Measurements from ENCODE around the gene LAMA2. TPM values are rescaled to one million over a fixed set of nuclear protein-coding genes. Genes with fewer than 3 reads are reported as not detected.

Gene LAMA2
- polyA plus RNA-seq, 10 donors, result 124 to 174 (median 146) TPM

DNA sequence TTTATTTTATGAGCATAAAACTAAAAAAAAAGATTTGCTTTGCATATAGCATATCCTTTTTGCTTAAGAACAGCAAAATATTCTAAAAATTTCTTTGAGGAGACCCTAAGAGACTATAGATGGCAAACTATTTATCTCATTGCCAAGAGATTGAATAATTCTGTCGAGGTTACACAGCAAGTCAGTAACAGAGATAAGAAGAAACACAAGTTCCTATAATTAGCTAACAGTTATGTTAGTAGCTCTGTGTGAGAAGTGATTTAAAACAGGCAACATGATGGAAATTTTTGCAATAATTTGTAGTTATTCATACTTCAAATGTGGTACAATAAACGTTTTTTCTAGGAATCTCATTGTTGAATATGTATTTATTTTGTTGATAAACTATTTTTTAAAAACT lies 9.1 kb downstream of the LAMA2 start:
- DNase-seq, result no peak

DNA sequence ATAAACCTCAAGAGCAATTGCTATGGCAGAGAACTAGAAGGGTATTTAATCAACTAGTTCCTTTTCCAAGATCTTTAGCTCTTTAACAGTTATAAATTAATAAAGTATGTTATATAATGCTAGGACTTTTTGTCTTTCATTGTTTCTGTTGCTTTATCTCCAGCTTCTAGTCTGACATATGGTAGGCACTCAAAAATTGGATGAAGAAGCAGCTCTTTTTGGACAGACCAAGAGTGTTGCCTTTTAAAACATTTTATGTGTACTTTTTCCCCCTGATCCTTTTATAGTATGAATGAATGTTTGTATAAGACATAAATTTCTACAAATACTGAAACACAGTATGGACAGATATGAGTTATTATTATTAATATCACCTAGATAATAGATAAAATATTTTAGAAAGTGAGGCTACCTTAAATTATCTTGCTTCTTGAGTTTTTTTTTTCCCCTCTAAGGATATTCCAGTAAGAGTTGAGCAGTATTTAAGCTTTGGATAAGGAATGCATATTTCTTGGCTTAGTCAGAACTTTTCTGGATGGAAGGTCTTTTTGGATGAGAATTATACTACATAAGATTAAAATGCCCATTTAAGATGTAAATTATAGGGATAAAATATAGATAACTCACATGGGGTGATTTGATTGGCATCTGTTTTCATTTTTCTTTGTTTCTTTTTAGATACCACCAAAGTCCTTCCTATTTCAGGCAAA lies 16.6 kb downstream of the LAMA2 start:
- DNase-seq, result peak in 1 of 3 donors; percentile 9

DNA sequence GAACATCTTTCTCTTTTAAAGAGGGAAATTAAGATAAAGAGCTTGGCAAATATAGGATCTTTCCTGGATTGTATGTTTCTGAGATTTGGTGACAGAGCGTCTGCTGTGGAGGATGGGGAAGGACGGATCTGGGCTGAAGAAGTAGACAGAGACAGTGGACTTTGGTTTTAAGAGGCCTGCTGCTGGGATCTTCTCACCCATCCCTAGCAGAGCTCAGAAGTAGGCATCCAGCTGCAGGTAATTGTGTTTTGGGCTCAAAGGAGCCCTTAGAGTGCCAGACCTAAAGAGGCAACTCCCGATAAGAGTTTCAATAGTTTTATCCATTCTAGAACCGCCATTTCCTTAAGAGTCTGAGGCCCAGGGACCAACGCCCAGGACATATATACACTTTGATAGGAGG lies 20.8 kb downstream of the LAMA2 start:
- no peak for DNase-seq

DNA sequence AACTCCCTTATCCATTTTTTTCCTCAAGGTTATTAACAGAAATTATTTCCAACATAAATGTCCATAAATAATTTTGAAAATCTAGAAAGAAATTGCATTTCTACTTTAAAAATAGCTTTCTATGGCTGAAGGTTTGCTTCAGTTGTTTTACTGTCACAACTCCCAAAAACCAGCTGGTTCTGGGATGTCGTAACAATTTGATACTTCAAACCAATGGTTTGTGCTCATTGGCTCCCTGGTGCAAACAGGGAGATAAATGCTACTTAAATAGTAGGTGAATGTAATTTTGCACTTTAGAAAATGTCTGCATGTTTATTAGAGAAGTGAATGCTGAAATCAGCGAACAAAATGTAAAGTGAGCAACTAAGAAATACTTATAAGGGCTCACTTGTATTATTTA lies 31.1 kb downstream of the LAMA2 start:
- no peak for DNase-seq

DNA sequence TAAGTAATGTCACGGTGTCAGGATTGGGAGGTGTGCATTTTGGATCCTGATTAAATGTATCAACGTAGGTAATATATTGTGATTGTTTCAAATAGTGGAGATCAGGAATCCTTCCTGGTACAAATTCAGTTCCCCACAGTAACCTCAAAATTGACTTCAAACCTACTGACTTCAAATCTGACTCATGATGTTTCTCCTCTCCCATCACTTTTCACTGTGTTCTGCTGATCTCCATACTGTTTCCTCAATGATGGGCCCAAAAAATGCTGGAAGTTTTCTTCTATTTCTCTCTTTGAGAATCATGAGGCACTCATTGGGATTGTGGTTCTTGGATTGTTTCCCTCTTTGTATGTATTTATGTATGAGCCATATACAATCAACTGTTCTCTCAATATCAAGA lies 35.9 kb downstream of the LAMA2 start:
- no peak for DNase-seq

DNA sequence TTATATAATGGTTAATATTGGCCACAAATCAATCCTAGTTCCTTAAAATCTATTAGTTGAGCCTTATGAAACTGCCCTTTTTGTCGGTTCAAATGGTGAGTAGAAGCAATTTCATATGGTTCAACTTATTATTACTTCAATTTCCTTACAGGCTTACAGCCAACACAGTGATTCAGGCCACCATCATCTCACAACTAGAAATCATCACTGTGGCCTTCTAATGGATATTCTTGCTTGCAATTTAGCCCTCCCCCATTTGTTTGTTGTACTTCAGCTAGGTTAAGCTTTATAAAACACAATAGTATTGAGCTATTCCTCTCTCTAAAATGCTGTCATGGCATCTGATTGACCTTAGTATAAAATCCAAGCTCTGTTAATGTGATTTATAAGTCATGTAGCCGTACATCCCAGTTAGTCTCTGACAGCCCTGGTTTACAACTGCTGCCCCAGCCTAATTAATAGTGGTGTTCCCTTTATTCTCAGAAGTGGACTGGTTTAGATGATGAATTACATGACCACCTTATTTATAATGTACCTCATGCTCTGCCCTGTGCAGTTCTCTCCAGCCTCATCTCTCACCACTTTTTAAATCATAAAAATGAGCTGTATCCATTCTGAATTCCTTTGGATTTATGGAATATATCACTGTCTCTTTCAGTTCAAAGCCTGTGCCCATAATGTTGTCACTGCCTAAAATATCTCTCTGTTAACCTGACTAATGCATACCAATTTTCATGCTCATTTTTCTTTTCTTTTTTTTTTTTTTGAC lies 36.7 kb downstream of the LAMA2 start:
- DNase-seq, result peak in 1 of 3 donors; percentile 38

DNA sequence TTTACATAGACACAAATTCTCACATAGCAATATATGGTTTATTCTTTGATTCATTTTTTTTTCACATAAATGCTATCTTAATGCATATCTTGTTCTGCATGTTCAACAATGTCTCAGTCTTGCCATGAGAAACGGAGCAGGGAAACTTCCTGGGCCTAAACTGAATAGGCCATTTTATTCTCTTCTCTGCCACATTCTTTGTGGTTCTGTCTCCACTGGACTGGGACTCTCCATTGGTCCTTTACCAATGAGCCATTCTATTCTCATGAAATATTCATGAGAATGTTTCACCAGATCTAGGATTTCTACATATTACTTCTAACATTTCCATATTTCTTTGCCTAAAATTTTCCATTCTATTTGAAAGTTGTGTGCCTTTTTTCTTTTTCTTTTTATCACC lies 42.8 kb downstream of the LAMA2 start:
- DNase-seq, result no peak

DNA sequence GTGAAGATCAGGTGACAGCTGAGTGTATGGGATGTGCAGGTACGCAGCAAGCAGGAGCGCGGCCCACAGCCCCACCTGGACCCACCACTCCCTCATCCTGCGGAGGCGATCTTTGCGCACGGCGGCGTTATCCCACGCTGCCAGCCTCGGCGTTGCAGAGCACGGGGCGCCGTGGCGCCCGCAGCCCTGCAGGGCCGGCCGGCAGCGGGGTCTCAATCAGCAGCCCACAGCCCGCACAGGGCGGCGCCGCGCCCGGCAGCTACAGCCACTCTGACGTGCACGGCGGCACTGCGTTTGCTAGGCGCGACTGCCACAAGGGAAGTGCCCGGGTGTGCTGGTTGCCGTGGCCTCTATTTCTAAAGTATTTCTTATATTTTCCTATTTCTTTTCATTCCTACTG lies 46.9 kb downstream of the LAMA2 start:
- DNase-seq, result no peak

DNA sequence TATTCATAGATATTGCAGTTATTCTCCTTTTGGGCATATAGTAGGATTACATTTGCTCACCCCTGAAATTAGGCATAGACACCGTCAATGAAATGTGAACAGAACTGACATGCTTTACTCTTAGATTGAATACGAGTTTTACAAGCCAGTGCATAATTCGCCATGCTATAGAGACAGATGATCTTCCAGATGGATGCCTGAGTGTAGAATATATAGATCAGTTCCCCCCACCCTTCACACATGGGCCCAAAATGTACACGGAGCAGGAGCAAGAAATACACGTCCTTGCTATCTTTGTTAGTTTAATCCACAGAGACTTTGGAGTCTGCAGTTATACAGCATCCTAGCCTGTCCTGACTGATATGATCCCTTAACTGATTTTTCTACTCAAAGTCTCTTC lies 47.4 kb downstream of the LAMA2 start:
- DNase-seq, result no peak

DNA sequence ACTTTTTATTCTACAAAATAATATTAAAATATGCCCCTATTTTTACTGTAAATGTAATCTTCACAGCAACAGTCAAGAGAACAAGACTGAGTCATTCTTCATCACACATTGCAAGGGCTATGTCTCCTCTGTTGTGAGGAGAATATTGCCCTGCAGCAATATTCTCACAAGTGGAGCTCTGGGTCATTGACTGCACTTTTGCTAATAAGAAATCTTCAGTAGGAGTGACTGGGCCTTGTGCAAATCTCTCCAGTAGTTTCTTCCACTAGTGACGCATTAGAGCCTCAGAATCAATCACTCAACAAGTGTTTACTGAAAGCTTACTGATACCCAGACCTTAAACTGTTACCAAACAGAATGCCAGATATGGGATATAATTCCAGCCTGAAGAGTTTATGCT lies 49.1 kb downstream of the LAMA2 start:
- DNase-seq, result no peak

DNA sequence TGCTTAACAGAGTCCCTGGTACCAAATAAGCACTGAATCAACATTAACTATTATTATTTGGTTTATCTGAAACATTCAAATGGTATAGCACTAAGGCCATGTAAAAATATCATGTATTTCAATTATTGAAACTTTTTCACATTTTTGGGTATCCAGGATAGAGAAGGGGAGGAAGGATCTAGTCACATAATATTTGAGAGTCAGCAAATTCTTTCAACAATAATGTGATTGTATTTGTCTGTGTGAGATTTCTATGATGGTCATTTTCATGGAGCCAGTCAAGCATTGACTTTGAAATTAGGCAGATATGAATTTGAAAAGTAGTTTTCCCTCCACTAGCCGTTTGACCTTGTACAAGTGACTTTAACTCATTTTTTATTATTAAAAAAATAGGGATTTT lies 67.9 kb downstream of the LAMA2 start:
- no peak for DNase-seq

DNA sequence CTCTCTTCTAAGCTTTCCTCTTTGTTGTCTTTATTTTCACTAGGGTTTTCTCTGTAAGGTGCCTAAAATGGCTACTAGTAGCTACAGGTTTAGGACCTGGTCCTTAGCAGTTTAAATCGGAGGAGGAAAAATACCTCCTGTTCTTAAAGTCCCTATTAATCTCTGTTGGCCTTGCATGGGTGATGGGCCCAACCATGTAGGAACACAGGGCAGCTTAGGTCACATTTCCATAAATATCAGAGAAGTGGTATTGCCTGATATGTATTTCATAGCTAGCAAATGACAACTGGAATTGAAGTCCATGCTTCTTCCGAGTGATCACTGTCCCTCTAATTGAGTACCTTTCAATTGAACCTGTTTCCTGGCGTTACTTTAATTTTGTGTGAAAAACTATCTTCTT lies 70.0 kb downstream of the LAMA2 start:
- no peak for DNase-seq

DNA sequence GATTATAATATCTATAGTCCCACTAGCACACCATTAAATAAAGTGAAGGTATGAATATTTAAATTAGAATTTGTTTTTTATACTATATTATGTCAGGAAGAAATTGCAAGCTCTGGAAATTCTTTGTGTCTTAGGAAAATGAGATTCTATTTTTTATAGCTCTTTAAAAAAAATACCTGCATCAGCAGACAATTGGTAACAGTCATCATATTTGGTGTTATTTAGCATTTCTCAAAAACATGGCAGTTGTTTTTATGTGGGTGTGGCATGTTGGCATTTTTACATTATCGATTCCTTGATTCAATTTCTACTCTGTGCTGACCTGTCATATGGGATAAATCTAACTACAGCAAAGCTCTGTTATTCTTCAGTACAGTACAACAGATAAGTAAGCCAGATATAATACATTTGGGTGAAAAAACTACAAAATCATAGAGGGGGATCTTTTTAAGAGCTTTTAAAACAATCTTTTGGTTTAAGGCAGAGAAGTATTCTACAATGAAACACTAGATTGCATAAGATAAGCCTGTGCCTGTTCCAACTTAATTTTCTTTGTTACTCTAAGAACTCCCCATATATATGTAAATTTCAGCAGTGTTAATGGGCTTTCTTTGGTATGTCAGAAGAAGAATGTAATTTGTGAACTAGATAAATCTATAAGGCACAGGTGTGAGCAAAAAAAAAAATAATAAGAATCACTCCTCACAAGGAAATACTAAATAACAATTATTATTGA lies 71.5 kb downstream of the LAMA2 start:
- no peak for DNase-seq

DNA sequence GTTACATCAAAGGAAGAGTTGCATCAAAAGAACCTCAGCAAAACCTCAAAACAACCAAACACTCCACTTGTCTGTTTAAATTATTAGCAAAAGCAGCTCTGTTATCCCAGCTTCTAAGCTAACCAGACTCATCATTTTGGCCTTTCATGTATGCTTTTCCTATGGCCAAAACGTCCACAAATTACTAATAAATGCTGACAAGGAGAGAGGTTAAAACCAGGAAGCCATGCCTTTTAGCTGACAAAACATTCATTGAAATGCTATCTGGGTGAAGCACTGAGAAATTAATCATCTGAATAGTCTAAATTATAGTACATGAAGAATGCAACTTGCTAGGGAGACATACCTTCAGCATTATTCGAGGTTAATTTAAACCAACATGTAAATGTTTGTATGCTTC lies 80.6 kb downstream of the LAMA2 start:
- peak in 1 of 3 donors; percentile 19 for DNase-seq

DNA sequence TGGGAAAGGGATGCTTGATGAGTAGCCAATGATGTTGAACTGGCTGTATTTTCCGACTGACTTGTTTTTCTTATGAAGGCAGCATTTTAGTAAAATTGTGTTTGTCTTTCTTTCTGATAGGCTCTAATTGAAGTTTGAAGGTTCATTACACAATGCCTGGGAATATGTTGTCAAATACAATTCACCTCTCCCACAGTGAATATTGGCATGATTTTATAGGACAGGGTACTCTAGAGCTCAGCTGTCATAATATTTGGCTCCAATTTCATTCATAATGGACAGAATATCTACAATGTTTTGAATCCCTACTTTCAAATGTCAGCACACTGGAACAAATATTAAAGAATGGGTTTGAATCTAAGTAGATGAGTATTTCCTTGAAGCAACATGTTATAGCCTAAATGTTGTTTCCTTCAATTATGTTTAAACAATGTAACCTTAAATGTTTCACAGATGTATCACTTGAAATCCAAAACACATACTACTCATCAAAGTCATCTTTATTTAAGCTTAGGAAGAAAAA lies 81.4 kb downstream of the LAMA2 start:
- DNase-seq, result no peak

DNA sequence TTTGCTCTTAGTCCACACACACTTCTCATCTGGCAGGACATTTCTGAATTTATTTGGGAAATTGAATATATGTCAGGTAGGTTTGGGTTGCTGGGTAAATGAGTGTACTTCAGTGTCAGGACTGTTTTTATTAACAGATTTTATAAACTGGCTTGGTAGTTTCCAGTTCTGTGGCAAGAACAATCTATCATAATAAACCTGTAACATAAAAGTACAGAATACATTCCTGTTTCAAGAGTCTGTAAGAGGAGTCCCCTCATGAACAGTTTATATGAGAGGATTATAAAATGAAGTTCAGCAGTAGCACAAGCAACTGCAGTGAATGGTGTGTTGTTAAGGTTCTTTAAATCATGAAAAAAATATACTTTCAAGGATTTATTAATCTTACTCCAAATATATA lies 81.8 kb downstream of the LAMA2 start:
- no peak for DNase-seq

DNA sequence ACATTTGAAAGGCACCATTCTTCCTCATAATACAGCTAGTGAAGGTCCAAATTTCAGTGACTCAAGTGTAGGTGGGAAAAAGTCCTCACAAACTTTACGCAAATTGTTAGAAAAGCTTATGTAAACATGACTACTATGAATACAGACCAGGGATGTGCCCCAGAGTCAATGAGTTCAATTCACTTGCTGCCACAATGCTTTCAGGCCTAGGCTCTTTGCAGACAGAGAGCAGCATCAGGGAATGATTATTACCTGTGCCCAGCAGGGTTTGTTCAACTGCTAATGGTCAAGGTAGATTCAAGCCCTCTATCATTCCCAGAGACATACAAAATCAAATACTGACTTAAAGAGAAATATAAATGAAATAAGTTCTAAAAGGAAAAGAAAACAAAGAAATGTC lies 84.0 kb downstream of the LAMA2 start:
- DNase-seq, result no peak

DNA sequence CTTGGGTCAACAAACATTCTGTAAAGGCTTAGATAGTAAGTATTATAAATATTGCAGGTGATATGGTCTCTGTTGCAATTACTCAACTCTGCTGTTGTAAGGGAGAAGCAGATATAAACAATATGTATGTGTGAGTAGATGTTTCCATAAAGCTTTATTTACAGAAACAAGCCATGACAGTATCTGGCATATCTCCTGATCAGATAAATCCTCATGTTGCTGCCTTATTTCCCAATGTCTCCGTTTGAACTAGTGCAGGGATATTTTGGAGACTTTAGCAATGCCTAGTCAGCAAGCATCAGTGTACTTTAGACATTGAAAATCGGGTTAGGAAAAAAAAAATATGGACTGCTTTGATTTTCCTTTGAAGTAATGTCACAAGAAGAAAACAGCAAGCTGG lies 96.1 kb downstream of the LAMA2 start:
- DNase-seq, result no peak

DNA sequence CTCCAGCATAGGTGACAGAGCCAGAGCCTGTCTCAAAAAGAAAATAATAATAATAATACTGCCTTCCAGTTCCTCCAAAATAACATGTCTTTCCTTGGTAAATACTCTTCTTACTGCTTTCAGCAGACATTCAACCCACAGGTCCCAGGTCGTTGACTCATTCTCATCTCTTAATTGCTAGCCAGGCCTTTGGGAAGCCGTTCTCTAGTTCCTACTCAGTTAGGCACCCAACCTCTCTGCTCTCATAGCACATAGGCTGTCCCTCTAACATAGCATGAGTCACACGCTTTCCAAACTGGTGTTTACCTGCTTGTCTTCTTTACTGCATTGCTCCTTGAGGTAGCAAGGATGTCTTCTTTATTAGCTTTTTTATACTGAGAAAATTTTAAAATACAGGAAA lies 98.8 kb downstream of the LAMA2 start:
- DNase-seq, result no peak

DNA sequence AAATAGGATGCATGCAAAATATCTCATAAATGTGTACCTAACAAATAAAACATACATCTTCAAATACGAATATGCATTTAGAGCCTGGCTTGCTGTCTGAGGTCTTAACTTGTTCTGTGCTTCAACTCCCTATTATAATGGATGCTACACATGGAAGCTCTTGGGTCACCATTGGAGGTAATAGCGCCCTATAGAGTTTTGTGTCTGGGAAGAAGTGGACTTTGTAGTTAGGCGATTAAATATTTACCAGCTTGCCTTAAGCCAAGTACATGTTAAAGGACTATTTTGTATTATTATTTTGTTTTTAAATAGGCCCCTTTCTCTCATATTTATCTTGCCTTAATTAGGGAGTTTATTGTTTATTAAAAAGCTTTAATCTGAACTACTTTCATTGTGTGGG lies 107.4 kb downstream of the LAMA2 start:
- DNase-seq, result no peak

DNA sequence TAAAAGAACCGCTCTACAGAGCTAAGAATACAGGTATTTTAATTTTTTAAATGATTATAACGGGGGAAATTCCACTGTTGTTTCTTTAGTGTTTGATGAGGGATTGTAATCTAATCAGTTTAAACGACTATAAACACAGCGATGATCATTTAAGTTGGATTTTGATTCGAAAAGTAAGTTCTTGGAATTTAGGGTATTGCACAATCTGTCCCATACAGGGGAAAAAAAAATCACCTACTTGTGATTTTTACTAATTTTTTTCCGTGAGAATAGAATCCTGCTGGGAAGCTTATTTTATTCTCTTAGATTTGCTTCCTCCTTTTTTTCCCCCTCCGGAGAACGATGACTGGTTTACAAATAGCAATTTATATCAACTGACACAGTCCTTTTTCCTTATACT lies 108.0 kb downstream of the LAMA2 start:
- DNase-seq, result no peak

DNA sequence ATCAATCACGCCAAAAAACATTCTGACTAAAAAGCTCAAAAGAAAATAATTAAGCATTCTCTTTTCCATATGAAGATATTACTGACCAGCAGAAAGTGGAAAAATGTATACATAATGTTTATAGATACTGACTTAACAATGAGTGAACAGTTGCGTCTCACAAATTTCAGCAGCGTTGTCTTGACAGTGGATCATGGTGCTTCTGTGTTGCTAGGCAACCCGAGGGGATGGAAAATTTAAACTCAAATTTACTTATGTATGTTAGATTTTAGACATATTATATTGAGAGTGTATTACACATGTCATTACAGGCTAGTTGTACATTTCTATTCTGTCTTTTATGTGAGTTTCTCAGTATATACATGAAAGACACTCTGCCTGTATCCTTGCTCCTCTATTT lies 110.2 kb downstream of the LAMA2 start:
- DNase-seq, result no peak

DNA sequence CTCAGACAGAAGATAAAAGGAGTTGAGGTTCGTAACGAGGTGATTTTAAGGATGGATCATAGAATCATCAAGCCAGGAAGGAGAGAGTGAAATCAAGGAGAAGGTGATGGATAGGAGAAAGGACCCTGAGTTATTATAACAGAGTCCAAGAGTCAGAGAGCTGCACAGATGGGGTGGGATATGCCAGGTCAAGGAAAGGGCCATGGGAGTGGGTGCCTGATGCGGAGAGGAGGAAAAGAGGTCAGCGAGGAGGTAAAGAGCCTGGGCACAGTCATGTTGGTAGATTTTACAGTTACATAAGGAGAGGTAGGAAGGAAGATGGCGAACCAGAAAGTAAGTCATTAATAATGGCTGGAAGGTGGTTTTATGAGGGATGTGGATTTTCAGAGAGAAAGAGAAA lies 114.9 kb downstream of the LAMA2 start:
- no peak for DNase-seq

All from muscle of back (tissue), 11 donors.